Measurements from ENCODE around the gene CAP1. TPM values are rescaled to one million over a fixed set of nuclear protein-coding genes. Genes with fewer than 3 reads are reported as not detected.

Gene CAP1
- total and polyA plus RNA-seq, 3 donors from 2014 or later: 159 to 231 (median 160) TPM

GRCh38 chr1:40056519-40057309 is 16.2 kb downstream of the CAP1 start:
- WGBS, 2 donors: 86 to 88% methylated on average over 5 of the region's 5 CpGs
- Histone ChIP-seq H3K36me3 (ENCODE audit: low read depth, missing control alignments) (no peaks in the 10 kb centered on the region), H3K27me3 (no peaks in the 10 kb centered on the region), H3K4me1 (peaks cover 51% of the 10 kb centered on the region), H3K4me3 (no peak overlapping the region), H3K9me3 (no peaks in the 10 kb centered on the region), H3K27ac (peak overlapping the region; percentile 51 to 57)
- TF ChIP-seq, protein P1, sequence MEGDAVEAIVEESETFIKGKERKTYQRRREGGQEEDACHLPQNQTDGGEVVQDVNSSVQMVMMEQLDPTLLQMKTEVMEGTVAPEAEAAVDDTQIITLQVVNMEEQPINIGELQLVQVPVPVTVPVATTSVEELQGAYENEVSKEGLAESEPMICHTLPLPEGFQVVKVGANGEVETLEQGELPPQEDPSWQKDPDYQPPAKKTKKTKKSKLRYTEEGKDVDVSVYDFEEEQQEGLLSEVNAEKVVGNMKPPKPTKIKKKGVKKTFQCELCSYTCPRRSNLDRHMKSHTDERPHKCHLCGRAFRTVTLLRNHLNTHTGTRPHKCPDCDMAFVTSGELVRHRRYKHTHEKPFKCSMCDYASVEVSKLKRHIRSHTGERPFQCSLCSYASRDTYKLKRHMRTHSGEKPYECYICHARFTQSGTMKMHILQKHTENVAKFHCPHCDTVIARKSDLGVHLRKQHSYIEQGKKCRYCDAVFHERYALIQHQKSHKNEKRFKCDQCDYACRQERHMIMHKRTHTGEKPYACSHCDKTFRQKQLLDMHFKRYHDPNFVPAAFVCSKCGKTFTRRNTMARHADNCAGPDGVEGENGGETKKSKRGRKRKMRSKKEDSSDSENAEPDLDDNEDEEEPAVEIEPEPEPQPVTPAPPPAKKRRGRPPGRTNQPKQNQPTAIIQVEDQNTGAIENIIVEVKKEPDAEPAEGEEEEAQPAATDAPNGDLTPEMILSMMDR (IDR thresholded peaks at IDR 0.05): no peak
- no peak for TF ChIP-seq POLR2A (IDR thresholded peaks at IDR 0.05)
- no peak for DNase-seq
- intact Hi-C loops (cut with DNase I; ENCODE audit: low total_unique reads): no loop called here

DNA sequence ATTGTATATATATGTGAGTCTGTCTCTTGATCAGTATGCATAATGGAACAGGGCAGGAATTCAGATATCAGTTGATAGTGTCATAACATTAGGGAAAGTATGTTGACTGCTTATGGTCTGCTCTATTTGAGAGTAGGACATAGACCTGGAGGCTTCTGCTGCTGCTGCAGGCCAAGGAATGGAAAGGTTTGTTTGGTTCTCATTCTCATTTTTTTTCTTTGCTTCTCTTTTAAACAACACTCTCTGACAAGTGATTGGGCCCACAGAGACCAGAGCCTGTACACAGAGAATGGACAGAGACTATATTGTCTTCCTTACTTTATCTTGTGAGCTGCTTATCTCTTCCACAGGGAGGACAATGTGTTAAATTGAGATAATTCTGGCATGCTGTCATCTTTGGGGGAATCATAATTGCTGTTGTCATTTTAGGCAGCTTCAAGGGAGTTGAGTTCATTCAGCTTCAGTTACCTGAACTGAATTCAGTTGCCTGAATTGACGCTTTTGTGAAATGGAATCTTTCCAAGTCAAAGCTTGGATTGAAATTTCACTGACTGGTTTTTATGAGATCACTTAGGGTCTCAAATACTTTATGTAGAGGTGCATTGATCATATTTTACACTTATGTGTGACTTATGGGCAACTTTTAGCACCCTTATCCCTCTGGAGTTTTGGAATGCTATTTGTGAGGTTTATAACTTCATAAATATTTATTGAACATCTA is 16.9 kb downstream of the CAP1 start:
- 63 to 84% methylated on average over 1 of the region's 1 CpG for WGBS, 2 donors
- Histone ChIP-seq H3K27ac (peak overlapping the region; percentile 51 to 57), H3K36me3 (ENCODE audit: low read depth, missing control alignments) (no peaks in the 10 kb centered on the region), H3K4me3 (no peak overlapping the region), H3K4me1 (peaks cover 51% of the 10 kb centered on the region), H3K9me3 (no peaks in the 10 kb centered on the region), H3K27me3 (no peaks in the 10 kb centered on the region)
- DNase-seq: peak; percentile 57
- TF ChIP-seq, protein P1 (IDR thresholded peaks at IDR 0.05): no peak
- TF ChIP-seq POLR2A (IDR thresholded peaks at IDR 0.05): no peak
- intact Hi-C loops (cut with DNase I; ENCODE audit: low total_unique reads): no loop called here

- H3K9me3 ChIP-seq: no peaks in the 10 kb centered on the region
- intact Hi-C loops (cut with DNase I; ENCODE audit: low total_unique reads): no loop called here
- H3K4me3 ChIP-seq: no peak overlapping the region
- no peak for TF ChIP-seq POLR2A (IDR thresholded peaks at IDR 0.05)
- TF ChIP-seq, protein P1 (IDR thresholded peaks at IDR 0.05): no peak
- H3K27me3 ChIP-seq: no peaks in the 10 kb centered on the region
- peak overlapping the region; percentile 5 to 57 for H3K27ac ChIP-seq
- H3K36me3 ChIP-seq (ENCODE audit: low read depth, missing control alignments): no peaks in the 10 kb centered on the region
- DNase-seq: no peak
- H3K4me1 ChIP-seq: peaks cover 51% of the 10 kb centered on the region
- WGBS, 2 donors: 76 to 89% methylated on average over 1 of the region's 1 CpG
These were observed 17.5 kb downstream of the CAP1 start for GRCh38 chr1:40058097-40058452.

DNA sequence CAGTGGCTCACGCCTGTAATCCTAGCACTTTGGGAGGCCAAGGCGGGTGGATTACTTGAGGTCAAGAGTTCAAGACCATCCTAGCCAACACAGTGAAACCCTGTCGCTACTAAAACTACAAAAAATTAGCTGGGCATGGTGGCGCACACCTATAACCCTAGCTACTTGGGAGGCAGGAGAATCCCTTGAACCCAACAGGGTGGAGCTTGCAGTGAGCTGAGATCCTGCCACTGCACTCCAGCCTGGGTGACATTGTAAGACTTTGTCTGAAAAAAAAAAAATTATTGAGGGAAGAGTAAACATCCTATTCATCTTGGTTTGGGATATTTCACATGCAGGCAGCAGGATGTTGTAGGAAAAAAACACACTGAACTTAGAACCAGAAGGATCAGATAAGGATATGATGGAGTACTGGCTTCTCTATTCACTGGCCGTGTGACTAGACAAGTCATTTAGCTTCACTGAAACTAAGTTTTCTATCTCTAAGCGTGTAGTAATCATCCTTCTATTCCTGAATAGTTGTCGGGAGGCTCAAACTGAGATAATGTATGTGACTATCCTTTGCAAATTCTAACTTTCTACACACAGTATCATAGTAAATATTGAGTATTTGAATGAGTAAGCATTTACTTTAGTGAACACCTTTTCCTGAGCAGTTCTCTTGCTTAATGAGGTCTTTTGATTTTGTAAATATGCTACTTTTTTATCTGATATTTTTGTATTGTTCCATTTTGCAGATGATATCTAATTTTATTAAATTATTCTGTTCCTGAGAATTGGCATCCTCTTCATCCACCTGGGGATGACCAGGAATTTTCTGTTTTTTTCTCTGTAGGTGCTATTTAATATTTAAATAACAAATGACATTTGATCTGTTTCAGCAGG is 18.2 kb downstream of the CAP1 start:
- Histone ChIP-seq H3K27ac (peak overlapping the region; percentile 5 to 57), H3K27me3 (no peaks in the 10 kb centered on the region), H3K4me1 (peaks cover 51% of the 10 kb centered on the region), H3K4me3 (no peak overlapping the region), H3K9me3 (no peaks in the 10 kb centered on the region), H3K36me3 (ENCODE audit: low read depth, missing control alignments) (no peaks in the 10 kb centered on the region)
- TF ChIP-seq, protein P1 (IDR thresholded peaks at IDR 0.05): no peak
- no peak for TF ChIP-seq POLR2A (IDR thresholded peaks at IDR 0.05)
- DNase-seq: no peak
- WGBS, 2 donors: 64 to 78% methylated on average over 7 of the region's 7 CpGs
- intact Hi-C loops (cut with DNase I; ENCODE audit: low total_unique reads): no loop called here

Measured in testis (tissue), 3 donors.